GM18868 (cell line): ENCODE measurements around the gene FAM241B.

Experiments
- ATAC-seq: cut with Tn5 transposase; IDR thresholded peaks from one replicate; pipeline ENCODE4 v1.9.1; 2021; ENCODE audit warnings: mild to moderate bottlenecking, moderate library complexity; ENCODE audit not compliant: unreplicated experiment

The FAM241B gene

DNA sequence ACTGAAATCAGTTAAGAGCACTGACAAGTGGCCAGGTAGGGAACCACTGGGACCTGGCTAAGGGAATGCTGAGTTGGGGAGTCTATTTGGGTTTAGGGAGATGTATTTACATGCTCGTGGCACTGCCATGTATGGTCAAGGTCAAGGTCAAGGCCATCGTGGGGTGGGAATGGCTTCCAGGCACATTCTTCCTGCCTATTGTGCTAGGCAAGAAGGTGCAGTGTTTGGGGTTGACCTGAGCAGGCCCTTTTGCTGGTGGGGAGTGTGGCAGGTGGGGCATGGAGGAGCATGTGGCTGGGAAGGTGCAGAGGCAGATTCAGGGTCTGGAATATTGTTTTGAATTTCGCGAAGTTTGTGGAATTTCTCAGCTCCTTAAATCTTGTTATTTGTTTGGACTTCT lies 17.8 kb downstream of the FAM241B start:
- ATAC-seq = no peak

DNA sequence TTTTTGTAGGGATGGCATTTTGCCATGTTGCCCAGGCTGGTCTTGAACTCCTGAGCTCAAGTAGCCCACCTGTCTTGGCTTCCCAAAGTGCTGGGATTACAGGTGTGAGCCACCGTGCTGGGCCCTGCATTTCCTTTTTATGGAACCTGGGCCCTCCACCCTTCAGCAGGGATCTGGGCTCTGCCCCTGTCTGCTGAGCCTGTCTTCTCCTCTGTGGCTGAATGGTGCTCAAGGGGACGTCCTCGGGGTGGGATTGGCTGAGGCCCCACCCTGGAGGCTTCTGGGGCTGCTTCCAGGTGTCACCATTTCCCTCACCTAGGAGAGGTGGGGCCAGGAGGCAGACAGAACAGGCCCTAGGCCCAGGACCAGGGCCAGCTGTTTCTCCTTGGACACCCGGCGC lies 18.4 kb downstream of the FAM241B start:
- ATAC-seq = no peak

DNA sequence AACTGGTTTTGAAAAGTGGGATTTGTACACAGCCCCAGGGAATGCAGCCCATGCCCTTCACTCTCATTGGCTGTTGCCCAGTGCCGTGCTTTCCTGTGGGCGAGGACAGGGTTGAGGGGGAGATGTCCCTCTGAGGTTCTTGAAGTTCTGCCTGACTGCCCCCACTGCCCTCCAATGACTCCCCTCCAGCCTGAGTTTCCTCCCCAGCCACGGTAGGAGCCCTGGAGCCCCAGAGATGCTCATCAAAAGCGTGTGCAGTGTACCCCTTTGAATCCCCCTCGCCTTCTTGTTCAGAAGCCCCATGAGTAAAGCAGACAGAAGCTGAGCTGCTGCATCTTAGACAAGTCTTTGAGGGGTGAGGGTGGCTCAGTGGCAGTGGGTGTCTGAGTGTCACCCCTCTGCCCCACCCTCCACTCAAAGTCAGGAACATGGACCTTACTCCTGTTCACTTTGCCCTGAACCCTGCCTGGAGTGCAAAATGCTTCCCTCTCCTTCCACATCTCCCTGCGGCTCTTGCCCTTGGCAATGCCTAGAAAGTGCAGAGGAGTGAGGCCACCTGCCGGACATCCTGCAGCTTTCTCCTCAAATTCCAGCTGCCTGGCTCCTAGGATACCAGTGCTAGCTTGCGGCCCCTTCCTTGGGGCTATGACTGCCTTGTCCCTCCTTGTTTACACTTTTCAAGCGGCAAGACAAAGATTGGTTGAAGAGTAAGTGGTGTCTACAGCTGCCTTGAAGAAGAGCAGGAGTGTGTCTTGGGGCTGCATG lies 19.9 kb downstream of the FAM241B start:
- ATAC-seq = no peak

DNA sequence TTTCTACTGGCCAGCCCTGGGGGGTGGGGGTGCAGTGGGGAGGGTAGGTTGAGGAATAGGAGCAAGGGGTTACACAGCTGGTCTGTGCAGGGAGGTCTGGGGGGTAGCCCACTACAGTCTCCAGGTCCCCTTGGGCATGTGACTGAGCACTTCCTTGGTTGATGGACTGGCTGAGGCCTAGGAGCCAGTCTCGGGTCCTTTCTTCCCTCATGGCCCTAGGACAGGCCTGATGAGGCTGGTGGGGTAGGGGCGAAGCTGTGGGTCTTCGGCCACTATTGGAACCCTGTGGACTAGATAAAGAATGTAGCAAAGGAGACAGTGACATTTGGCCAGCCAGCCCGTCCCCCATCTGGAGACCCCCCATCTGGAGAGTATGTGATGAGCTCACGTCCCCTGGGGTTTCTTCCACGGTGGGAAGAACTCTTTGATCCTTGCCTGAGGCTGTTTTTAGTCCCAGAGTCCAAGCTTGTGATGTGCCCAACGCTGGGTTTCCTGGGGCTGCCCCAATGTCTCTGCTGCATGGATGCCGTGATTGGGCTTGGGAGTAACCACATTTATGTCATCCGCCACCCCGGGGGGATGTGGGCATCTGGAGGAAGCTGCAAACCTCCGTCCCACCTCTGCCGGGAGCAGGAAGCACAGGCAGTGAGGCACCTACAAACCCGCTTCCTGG lies 20.7 kb downstream of the FAM241B start:
- no peak for ATAC-seq

DNA sequence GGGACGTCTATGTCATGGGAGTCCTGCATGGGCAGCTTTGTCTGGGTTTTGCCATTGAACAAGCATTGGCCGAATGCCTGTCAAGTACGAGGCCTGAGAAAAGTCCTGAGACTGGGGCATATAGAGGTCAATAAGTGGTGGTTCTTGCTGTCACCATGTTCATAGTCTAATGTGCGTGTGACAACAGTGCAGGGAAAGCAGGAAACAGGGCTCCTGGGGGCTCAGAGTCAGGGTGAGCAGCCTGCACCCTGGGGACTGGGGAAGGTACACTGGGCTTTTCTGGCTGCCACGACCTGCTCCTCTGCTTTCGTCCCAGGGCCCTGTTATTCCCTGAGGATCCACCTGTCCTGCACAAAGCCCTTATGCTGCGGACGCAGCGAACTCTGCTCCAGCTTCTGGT lies 21.3 kb downstream of the FAM241B start:
- ATAC-seq = no peak

DNA sequence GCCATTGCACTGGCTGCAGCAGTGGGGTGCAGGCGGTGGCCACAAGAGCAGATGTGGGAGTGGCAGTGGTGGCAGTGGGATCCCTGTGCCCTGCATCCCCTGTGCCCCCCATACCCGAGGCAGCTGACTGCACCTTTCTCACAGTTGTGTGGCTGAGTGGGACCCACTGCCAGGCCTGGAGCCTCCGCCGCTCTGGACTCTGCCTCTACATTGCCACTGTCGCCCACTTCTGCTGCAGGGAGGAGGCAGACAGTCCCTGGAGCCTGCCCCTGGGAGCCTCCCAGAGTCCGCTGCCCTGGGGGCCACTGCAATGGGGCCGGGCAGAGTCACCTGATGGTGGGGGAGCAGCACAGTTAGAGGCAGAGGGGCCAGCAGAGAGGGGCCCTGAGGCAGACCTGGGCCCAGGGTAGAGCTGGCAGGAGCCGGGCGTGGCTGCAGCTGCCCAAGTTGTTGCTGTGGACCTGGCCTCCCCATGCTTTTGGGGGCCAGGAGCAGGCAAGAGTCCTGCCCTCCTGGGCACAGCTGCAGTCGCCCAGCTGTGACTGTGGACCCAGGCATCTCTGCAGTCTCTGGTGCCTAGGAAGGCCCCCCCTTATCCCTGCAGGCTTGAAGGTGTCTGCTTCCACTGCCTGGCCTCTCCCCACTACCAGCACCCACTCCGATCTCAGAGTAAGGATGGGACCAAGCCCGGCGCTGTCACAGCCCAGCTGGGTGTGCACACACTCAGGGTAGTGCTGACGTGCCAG lies 22.2 kb downstream of the FAM241B start:
- no peak for ATAC-seq

DNA sequence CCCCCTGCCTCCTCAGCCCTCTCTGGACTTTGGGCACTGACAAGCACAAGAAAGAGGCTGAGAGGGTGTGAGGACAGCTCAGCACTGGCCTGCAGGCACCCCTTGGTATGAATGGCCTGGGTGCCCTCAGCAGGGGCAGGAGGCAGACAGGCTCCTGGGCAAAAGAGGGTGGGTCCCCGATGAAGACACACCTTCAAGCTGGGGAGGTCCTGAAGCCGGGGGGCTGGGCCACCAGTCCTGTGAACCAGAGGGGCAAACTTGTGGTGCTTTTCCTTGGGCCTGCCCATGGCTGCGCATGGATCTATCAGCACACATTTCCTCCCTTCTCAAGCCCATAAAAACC lies 22.8 kb downstream of the FAM241B start:
- no peak for ATAC-seq

DNA sequence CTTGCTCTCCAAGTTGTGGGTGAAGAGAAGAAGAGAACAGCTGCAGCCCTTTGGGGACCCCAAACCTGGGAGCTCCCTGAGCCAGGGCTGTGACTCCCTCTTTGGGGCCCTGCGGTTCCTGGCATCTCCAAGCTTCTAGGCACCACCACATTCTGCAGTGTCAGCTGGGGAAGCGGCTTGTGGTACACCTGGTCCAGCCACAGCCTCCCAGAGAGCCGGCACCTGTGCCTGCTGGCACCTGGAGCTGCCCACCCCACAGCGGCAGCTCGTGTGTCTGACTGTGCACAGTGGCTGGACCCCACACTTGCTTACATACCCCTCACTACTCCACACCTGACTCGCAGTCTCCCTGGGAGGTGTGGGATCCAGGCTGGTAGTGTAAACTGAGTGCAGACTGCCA lies 23.5 kb downstream of the FAM241B start:
- no peak for ATAC-seq

DNA sequence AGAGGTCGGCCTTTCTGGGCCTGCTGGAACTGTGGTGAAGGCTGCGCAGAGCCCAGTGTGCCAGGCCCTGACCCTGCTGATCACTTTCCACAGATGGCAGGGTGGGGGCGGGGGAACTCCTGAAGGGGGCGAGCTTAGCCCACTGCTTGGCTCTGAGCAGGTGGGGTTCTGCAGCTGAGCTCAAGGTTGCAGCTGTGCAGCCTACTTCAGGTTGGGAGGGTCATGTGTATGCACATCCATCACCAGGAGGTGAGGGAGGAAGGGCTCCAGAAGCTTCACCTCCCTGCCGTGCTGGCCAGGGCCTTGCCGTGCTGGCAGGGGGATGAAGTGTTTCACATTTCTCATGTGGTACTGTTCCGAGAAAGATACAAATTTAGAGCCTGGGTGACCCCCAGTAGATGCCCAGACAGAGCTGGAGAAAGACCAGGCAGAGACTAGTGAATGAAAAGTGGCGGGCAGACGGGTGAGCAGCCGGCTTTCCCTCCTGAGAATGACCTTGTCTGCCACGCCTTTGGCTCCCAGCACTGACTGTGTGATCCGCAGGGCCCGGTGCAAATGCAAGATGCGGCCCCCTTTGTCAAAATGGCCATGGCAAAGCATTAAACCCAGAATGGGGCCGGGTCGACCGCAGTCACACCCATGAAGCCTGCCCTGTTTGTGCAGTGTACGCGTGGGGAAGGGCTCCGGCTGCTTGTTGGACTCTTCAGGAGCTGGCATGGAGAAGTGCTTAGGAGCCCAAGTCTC lies 25.2 kb downstream of the FAM241B start:
- ATAC-seq = no peak

DNA sequence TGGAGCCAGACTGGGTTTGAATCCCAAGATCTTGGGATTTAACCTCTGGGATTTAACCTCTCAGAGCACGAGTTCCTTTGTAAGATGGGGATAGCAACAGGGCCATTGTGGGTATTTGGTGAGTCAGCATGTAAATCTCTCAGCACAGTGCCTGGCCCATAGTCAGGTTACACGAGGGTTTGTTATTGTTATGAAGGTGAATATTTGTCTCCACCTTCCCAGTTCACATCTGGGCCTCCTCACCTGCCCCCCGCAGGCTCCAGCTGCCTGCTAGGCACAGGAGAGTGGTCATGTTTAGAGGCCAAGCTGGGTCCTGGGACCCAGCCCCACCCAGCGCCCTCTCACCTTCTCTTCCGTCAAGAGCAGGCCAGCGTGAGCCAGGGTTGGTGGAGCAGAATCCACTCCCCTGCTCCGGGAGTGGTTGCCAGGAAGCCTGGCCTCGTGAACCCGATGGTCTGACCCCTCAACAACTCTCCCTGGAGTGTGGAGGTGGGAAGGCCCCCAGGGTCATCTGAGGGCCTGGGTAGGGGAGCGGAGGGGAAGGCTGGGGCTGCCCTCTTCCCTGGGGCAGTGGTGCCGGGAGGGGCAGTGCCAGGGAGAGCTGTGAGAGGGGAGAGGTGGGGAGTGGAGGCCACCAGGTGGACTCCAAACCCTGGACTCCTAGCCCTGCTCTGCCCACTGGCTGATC lies 26.0 kb downstream of the FAM241B start:
- no peak for ATAC-seq

DNA sequence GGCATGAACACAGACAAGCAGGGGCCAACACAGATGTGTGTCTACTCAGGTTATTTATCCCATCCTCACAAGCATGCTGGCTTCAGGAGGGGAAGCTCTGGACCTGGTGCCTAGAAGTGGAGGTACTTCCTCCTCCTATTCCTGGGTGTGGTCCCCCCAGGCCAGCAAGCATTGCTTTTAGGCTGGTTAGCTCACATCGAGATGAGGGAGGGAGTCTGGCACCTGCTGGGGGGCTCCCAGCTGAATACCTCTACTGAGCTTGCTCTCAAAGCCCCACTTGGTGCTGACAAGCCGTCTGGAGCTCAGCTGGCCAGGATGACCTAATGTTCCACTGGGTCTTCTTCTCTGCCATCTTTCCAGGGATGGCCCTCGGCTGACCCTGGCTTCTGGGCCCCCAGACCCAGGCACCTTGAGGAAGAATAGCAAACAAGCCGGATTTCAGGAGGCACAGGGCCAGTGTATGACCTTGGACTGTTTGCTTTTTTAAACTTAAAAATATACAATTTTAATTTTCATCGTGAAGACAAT lies 26.8 kb downstream of the FAM241B start:
- ATAC-seq = no peak

DNA sequence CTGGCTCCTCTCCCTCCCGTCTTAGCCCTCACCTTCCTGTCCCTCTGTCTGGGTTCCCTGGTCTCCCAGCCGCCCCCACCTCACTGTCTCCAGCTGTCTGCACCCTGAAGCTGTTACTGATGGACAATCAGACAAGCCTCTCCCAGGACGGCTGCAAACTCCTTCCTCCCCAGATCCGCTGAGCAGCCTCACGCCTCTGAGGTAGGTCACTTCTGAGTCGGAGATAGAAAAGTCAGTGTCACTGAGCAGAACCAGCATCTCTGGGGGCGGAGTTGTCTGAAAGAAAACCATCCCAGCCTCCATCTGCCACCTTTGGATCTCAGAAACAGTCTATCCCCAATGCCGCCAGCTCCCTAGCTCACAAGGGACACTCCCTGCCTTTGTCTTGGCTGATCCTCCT lies 27.4 kb downstream of the FAM241B start:
- no peak for ATAC-seq

DNA sequence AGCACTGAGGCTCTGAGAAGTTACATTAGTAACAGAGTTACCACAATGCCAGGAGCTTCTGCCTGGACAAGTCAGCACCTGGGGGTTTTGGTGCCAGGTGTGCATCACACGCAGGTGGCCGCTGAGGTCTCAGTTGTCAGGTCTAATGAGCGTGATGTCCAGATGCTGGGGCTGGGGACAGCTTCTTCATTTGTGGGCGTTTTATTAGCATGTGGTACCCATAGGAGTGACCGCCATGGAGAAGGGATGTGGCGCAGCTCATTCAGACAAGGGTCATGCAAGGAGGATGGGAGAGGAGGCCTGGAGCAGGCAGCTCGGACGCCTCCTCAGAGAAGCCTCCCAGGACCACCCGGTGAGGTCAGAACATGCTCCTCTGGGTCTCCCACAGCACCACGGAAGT lies 27.8 kb downstream of the FAM241B start:
- ATAC-seq = no peak

DNA sequence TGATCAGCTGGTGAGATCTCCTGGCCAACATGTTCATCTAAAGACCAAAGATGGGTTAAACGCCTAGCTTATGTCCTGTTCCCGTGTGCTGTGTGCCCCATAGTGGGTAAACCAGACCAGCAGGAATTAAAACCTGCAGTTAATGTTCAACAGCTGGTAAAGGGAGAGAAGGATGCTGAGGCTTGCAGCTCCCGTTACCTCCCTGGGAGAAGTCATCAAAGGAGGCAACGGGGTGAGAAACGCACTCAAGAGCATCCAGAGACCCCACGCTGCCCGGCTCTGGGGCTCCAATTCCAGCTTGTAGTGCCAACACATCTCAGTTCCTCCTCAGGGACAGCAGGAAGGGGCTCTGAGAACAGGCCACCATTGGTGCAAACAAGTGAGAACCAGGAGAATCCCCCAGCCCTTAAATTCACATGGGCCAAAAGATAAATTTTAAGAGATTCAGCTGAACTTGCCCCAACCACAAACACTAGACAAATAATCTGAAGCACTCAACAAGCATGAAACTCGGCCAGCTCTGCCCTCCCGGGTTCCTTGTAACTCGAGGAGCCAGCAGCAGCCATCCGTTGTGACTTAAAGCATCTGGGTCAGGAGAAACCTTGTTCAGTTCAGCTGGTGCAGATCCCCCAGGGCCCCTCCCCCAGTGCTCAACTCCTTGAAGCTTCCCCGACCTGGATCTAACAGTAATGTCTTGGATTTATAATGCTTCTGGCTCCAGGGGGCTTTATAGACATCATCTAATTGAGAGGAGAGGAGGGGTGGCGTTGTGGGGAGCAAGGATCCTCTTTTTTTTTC lies 29.4 kb downstream of the FAM241B start:
- no peak for ATAC-seq

DNA sequence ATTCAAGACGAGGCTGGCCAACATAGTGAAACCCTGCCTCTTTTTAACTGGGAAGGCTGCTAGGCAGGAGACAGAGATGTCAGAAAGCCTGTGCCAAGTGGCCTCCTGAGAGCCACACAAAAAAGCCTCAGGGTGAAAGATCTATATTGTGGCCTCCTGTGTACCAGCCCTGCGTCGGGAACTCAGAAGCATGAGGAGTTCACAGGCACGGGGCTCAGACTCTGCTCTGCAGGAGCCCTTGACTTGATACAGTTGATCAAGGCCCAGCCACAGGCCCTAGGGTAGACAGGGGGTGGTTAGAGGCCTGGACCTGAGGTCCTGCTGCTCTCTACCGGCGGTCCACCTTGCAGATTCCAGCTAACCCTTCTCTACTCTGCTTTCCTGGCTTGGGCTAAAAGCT lies 30.2 kb downstream of the FAM241B start:
- no peak for ATAC-seq

DNA sequence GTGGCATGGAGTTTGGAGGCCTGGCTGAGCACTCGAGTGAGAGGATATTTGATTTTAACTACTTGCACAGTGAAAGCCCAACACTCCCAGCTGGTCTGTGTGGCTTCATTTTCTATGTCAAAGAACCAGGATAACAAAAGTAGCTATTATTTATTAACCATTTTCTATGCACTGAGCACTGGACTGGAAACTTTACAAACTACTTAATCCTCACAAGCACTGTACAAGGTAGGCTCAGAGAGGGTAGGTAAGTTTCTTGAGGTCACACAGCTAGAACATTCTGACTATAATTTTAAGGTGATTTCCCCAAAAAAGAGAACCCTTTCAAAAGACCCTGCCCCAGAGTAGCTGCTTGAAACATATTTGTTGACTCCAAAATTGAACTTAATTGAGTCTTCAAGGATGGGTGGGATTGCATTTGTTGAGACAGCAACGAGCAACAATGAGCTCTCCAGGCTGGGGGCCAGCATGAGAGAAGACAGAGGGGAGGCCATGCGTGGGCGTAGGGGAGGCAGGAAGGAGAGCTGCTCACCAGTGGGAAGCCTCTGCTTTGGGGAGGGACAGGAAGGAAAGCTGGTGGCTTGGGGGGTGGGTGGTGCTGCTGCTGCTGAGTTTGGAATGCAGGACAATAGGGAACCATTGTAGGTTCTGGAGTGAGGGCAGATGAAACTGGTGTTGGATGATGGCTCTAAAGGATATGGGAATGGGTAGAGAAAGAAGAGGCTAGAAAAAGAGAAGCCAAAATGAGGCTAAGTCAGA lies 31.5 kb downstream of the FAM241B start:
- ATAC-seq = no peak

DNA sequence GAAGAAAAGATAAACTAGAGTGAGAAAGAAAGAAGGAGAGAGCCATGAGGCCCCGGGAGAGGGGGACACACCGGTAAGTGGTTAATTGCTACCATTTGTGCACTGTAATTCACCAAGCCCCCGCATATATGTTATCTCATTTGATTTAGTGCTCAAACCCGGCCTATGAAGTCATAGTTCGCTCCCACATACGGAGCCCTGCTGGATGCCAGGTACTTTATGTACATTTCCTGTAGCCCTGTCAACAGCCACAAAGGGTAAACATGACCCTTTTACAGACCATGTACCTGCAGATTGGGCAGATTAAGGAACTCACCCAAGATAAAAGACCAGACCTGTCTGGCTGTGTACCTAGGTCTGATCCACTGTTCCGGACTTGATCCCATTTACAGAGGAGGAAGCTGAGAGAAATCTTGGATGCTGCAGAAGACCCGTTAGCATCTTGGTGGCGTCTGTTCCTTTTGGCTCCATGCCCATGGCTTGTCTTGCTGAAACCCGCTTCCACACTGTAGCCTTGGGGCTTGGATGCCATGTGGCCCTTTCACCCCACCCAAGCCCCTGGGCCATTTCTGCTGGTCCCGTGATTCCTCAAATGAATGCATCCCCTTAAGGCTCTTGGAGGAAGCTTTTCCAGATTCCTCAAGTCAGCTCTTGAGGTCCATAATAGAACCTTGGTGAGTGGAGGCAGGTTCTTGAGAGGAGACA lies 32.3 kb downstream of the FAM241B start:
- no peak for ATAC-seq

DNA sequence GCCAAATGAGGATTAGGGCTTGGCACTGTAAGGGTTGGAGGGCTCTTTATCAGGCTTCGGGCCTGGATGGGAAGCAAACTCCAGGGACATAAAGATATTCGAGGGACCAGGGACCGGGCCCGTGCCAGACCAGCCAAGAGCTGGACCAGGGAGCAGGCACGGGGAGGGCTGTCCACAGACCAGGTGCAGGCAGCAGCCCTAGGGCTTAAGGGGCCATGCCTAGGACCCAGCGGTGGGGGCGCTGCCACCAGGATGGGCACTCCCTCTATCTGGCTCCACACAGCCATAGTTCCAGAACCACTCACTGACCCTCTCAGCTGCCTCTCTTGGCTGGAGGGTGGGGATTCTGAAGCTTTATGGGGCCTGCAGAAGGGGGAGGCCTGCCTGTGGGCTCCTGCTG lies 32.9 kb downstream of the FAM241B start:
- ATAC-seq = no peak
